22Rv1 (cell line): Measurements from ENCODE around the gene SH3GLB1.

Experiments
- ZFX ChIP-seq: fragments of 450-650 bp; IDR thresholded peaks from 2 replicates; pipeline ENCODE4 v1.6.1; 2017; ENCODE audit warnings: antibody characterized with exemption, borderline replicate concordance
- TF ChIP-seq, protein P1 (sequence below): fragments of 450-650 bp; IDR thresholded peaks from 2 replicates; pipeline ENCODE4 v1.5.1; 2017; ENCODE audit warnings: mild to moderate bottlenecking

DNA sequence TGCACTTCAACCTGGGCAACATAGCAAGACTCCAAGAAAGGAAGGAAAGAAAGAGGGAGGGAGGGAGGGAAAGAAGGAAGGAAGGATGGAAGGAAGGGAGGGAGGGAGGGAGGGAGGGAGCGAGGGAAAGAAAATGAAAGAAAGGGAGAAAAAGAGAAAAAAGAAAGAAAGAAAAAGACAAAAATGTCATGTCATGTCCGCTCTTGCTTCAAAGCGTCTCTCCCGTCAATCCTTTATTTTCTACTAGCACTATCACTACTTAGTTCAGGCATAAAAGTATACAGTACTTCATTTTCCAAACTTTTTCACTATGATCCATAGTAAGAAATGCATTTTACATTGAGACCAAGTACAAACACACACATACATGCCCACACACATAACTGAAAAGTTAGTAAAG is 64.7 kb downstream of the SH3GLB1 start:
- TF ChIP-seq, protein P1, sequence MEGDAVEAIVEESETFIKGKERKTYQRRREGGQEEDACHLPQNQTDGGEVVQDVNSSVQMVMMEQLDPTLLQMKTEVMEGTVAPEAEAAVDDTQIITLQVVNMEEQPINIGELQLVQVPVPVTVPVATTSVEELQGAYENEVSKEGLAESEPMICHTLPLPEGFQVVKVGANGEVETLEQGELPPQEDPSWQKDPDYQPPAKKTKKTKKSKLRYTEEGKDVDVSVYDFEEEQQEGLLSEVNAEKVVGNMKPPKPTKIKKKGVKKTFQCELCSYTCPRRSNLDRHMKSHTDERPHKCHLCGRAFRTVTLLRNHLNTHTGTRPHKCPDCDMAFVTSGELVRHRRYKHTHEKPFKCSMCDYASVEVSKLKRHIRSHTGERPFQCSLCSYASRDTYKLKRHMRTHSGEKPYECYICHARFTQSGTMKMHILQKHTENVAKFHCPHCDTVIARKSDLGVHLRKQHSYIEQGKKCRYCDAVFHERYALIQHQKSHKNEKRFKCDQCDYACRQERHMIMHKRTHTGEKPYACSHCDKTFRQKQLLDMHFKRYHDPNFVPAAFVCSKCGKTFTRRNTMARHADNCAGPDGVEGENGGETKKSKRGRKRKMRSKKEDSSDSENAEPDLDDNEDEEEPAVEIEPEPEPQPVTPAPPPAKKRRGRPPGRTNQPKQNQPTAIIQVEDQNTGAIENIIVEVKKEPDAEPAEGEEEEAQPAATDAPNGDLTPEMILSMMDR: no peak
- TF ChIP-seq ZFX: no peak
